Measurements from ENCODE around the gene PARP15.

The PARP15 gene

GRCh38 chr3:122671553-122671952, 94.1 kb downstream of the PARP15 start:
- H3K9me3 ChIP-seq (ENCODE audit: insufficient read depth, low read length, severe bottlenecking): no peaks in the 10 kb centered on the region
- ATAC-seq (ENCODE audit: insufficient read depth, low read depth) (no peak), DNase-seq (no peak)
- H3K79me2 ChIP-seq (ENCODE audit: insufficient read depth, low read length): no peaks in the 10 kb centered on the region
- no peaks in the 10 kb centered on the region for H4K20me1 ChIP-seq (ENCODE audit: insufficient read depth, low read length)
- no peak for TF ChIP-seq EZH2 (IDR thresholded peaks at IDR 0.05; ENCODE audit: borderline replicate concordance, low read depth, low read length, severe bottlenecking)
- TF ChIP-seq, protein P1, sequence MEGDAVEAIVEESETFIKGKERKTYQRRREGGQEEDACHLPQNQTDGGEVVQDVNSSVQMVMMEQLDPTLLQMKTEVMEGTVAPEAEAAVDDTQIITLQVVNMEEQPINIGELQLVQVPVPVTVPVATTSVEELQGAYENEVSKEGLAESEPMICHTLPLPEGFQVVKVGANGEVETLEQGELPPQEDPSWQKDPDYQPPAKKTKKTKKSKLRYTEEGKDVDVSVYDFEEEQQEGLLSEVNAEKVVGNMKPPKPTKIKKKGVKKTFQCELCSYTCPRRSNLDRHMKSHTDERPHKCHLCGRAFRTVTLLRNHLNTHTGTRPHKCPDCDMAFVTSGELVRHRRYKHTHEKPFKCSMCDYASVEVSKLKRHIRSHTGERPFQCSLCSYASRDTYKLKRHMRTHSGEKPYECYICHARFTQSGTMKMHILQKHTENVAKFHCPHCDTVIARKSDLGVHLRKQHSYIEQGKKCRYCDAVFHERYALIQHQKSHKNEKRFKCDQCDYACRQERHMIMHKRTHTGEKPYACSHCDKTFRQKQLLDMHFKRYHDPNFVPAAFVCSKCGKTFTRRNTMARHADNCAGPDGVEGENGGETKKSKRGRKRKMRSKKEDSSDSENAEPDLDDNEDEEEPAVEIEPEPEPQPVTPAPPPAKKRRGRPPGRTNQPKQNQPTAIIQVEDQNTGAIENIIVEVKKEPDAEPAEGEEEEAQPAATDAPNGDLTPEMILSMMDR (IDR thresholded peaks at IDR 0.05; ENCODE audit: borderline replicate concordance, extremely low read depth, low read length, poor library complexity, severe bottlenecking): no peak
- H2AFZ ChIP-seq (ENCODE audit: low read depth, low read length): no peak overlapping the region
- no peaks in the 10 kb centered on the region for H3K27me3 ChIP-seq (ENCODE audit: insufficient read depth, low read length, poor library complexity)
- no peaks in the 10 kb centered on the region for H3K36me3 ChIP-seq (ENCODE audit: insufficient read depth, low read length)
- no peak overlapping the region for H3K4me3 ChIP-seq (ENCODE audit: low read depth in 1 of 2, low read length in 2 of 2)
- H3K27ac ChIP-seq (ENCODE audit: low read length): no peak overlapping the region
- H3K4me2 ChIP-seq (ENCODE audit: insufficient read depth, low read length): no peak overlapping the region
- H3K9ac ChIP-seq (ENCODE audit: low read depth, low read length): no peak overlapping the region
- no peaks in the 10 kb centered on the region for H3K4me1 ChIP-seq (ENCODE audit: insufficient read depth, low read length)

DNA sequence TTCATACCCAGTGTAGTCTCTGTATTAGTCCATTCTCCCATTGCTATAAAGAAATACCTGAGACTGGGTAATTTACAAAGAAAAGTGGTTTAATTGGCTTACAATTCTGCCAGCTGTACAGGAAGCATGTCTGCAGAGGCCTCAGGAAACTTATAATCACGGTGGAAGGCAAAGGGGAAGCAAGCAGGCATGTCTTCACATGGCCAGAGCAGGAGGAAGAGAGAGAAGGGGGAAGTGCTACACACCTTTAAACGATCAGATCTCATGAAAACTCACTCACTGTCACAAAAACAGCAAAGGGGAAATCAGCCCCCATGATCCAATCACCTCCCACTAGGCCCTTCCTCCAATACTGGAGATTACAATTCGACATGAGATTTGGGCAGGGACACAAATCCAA, 96.9 kb downstream of the PARP15 start:
- no peaks in the 10 kb centered on the region for H3K27me3 ChIP-seq (ENCODE audit: insufficient read depth, low read length, poor library complexity)
- no peaks in the 10 kb centered on the region for H3K79me2 ChIP-seq (ENCODE audit: insufficient read depth, low read length)
- no peak overlapping the region for H3K27ac ChIP-seq (ENCODE audit: low read length)
- H4K20me1 ChIP-seq (ENCODE audit: insufficient read depth, low read length): no peaks in the 10 kb centered on the region
- H3K36me3 ChIP-seq (ENCODE audit: insufficient read depth, low read length): no peaks in the 10 kb centered on the region
- H3K4me2 ChIP-seq (ENCODE audit: insufficient read depth, low read length): no peak overlapping the region
- no peak overlapping the region for H2AFZ ChIP-seq (ENCODE audit: low read depth, low read length)
- no peak overlapping the region for H3K9ac ChIP-seq (ENCODE audit: low read depth, low read length)
- no peak for DNase-seq
- H3K4me1 ChIP-seq (ENCODE audit: insufficient read depth, low read length): peaks cover 12% of the 10 kb centered on the region
- H3K9me3 ChIP-seq (ENCODE audit: insufficient read depth, low read length, severe bottlenecking): no peaks in the 10 kb centered on the region
- H3K4me3 ChIP-seq (ENCODE audit: low read depth in 1 of 2, low read length in 2 of 2): no peak overlapping the region
- no peak for ATAC-seq (ENCODE audit: insufficient read depth, low read depth)
- TF ChIP-seq EZH2 (IDR thresholded peaks at IDR 0.05; ENCODE audit: borderline replicate concordance, low read depth, low read length, severe bottlenecking): no peak
- TF ChIP-seq, protein P1 (IDR thresholded peaks at IDR 0.05; ENCODE audit: borderline replicate concordance, extremely low read depth, low read length, poor library complexity, severe bottlenecking): no peak

DNA sequence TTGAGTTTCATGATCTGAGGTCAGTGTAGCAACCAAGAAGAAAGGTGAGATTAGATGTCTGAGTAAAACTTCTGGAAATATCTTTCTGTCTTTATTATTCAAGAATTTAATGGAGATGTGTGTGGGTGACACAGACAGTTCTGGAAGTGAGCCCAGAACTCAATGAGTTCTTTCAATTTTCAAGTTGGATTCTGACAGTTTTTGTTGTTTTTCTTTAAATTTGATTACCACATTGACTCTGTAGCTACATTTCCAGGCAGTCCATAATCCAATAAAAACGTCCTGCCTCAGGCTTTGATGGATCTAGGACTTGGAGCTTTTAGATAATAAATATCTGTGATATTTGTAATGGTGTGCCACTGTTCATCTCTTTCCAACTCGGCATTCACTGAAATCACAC, 99.3 kb downstream of the PARP15 start:
- DNase-seq: no peak
- TF ChIP-seq EZH2 (IDR thresholded peaks at IDR 0.05; ENCODE audit: borderline replicate concordance, low read depth, low read length, severe bottlenecking): no peak
- TF ChIP-seq, protein P1 (IDR thresholded peaks at IDR 0.05; ENCODE audit: borderline replicate concordance, extremely low read depth, low read length, poor library complexity, severe bottlenecking): no peak

GRCh38 chr3:122677216-122677615, 99.8 kb downstream of the PARP15 start:
- Histone ChIP-seq H3K4me2 (ENCODE audit: insufficient read depth, low read length) (no peak overlapping the region), H3K27ac (ENCODE audit: low read length) (no peak overlapping the region), H3K36me3 (ENCODE audit: insufficient read depth, low read length) (no peaks in the 10 kb centered on the region; the same call in 1 of the 2 replicates), H4K20me1 (ENCODE audit: insufficient read depth, low read length) (no peaks in the 10 kb centered on the region), H3K4me1 (ENCODE audit: insufficient read depth, low read length) (peaks cover 32% of the 10 kb centered on the region), H3K4me3 (ENCODE audit: low read depth in 1 of 2, low read length in 2 of 2) (no peak overlapping the region), H3K27me3 (ENCODE audit: insufficient read depth, low read length, poor library complexity) (no peaks in the 10 kb centered on the region), H2AFZ (ENCODE audit: low read depth, low read length) (no peak overlapping the region), H3K79me2 (ENCODE audit: insufficient read depth, low read length) (peaks cover 18% of the 10 kb centered on the region), H3K9ac (ENCODE audit: low read depth, low read length) (no peak overlapping the region), H3K9me3 (ENCODE audit: insufficient read depth, low read length, severe bottlenecking) (no peaks in the 10 kb centered on the region)
- no peak for TF ChIP-seq EZH2 (IDR thresholded peaks at IDR 0.05; ENCODE audit: borderline replicate concordance, low read depth, low read length, severe bottlenecking)
- TF ChIP-seq, protein P1 (IDR thresholded peaks at IDR 0.05; ENCODE audit: borderline replicate concordance, extremely low read depth, low read length, poor library complexity, severe bottlenecking): no peak
- no peak for DNase-seq
- no peak for ATAC-seq (ENCODE audit: insufficient read depth, low read depth)

More for the DNA sequence above, 99.3 kb downstream of the PARP15 start:
- Histone ChIP-seq H3K36me3 (ENCODE audit: insufficient read depth, low read length) (no peaks in the 10 kb centered on the region; the same call in 1 of the 2 replicates), H2AFZ (ENCODE audit: low read depth, low read length) (no peak overlapping the region), H3K27me3 (ENCODE audit: insufficient read depth, low read length, poor library complexity) (no peaks in the 10 kb centered on the region), H3K27ac (ENCODE audit: low read length) (no peak overlapping the region), H3K4me1 (ENCODE audit: insufficient read depth, low read length) (peaks cover 27% of the 10 kb centered on the region), H3K4me3 (ENCODE audit: low read depth in 1 of 2, low read length in 2 of 2) (no peak overlapping the region), H4K20me1 (ENCODE audit: insufficient read depth, low read length) (no peaks in the 10 kb centered on the region), H3K4me2 (ENCODE audit: insufficient read depth, low read length) (no peak overlapping the region), H3K9me3 (ENCODE audit: insufficient read depth, low read length, severe bottlenecking) (no peaks in the 10 kb centered on the region), H3K9ac (ENCODE audit: low read depth, low read length) (no peak overlapping the region), H3K79me2 (ENCODE audit: insufficient read depth, low read length) (peaks cover 14% of the 10 kb centered on the region)
- ATAC-seq (ENCODE audit: insufficient read depth, low read depth): no peak

Data from DND-41 (cell line).